Neutrophil (primary cell): Measurements from ENCODE around the gene USHBP1.

Experiments
- H3K27ac ChIP-seq: fragments of 200-600 bp; sonication (generic); 2 replicates; pipeline ENCODE4 v1.5.1; 2016; ENCODE audit warnings: mild to moderate bottlenecking, moderate library complexity
- H3K27me3 ChIP-seq: fragments of 200-600 bp; sonication (generic); 2 replicates; pipeline ENCODE4 v1.6.0; 2016; ENCODE audit warnings: mild to moderate bottlenecking
- H3K36me3 ChIP-seq: fragments of 200-600 bp; sonication (generic); 2 replicates; pipeline ENCODE4 v1.5.1; 2017
- H3K4me1 ChIP-seq, 2 experiments: fragments of 200-600 bp in 1 of 2; sonication (generic) in 1 of 2; 1 replicate in 1 of 2; 2 replicates in 1 of 2; pipeline versions ENCODE4 v1.5.1 to v1.6.1; 2013 to 2016; ENCODE audit warnings: low read depth in 1 of 2, low read length in 1 of 2, mild to moderate bottlenecking in 1 of 2, moderate library complexity in 1 of 2; ENCODE audit not compliant: control insufficient read depth in 1 of 2, insufficient read depth in 1 of 2
- H3K4me3 ChIP-seq, 2 experiments: fragments of 200-600 bp in 1 of 2; sonication (generic) in 1 of 2; 1 replicate in 1 of 2; 2 replicates in 1 of 2; pipeline ENCODE4 v1.5.1; 2013 to 2016; ENCODE audit warnings: low read depth in 1 of 2, low read length in 1 of 2, mild to moderate bottlenecking in 1 of 2, moderate library complexity in 1 of 2
- H3K9me3 ChIP-seq: fragments of 200-600 bp; sonication (generic); 2 replicates; pipeline ENCODE4 v1.5.1; 2016
- TF ChIP-seq, protein P1 (sequence below): fragments of 200-600 bp; sonication (generic); IDR thresholded peaks from 2 replicates; pipeline ENCODE4 v1.5.1; 2016; ENCODE audit warnings: antibody characterized with exemption

USHBP1 gene

DNA sequence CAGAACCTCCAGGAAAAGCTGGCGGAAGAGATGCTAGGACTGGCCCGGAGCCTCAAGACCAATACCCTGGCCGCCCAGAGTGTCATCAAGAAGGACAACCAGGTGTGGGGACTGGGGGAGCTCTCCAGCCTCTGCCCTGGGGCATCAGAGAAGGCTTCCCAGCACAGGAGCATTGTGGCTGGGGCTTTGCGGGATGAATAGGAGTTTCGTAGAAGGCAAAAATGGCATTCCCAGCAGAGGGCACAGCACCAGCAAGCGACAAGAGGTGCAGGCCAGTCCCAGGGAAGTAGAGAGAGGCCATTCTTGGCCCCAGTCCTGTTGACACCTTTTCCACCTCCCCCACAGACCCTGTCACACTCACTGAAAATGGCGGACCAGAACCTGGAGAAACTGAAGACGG, 45.3 kb downstream of the USHBP1 start:
- Histone ChIP-seq H3K27me3 (no peaks in the 10 kb centered on the region), H3K36me3 (peaks cover 3% of the 10 kb centered on the region), H3K4me3 (no peak overlapping the region), H3K4me1 (peaks cover 16% of the 10 kb centered on the region in 2 experiments), H3K27ac (no peak overlapping the region), H3K9me3 (no peaks in the 10 kb centered on the region)
- TF ChIP-seq, protein P1, sequence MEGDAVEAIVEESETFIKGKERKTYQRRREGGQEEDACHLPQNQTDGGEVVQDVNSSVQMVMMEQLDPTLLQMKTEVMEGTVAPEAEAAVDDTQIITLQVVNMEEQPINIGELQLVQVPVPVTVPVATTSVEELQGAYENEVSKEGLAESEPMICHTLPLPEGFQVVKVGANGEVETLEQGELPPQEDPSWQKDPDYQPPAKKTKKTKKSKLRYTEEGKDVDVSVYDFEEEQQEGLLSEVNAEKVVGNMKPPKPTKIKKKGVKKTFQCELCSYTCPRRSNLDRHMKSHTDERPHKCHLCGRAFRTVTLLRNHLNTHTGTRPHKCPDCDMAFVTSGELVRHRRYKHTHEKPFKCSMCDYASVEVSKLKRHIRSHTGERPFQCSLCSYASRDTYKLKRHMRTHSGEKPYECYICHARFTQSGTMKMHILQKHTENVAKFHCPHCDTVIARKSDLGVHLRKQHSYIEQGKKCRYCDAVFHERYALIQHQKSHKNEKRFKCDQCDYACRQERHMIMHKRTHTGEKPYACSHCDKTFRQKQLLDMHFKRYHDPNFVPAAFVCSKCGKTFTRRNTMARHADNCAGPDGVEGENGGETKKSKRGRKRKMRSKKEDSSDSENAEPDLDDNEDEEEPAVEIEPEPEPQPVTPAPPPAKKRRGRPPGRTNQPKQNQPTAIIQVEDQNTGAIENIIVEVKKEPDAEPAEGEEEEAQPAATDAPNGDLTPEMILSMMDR = no peak

DNA sequence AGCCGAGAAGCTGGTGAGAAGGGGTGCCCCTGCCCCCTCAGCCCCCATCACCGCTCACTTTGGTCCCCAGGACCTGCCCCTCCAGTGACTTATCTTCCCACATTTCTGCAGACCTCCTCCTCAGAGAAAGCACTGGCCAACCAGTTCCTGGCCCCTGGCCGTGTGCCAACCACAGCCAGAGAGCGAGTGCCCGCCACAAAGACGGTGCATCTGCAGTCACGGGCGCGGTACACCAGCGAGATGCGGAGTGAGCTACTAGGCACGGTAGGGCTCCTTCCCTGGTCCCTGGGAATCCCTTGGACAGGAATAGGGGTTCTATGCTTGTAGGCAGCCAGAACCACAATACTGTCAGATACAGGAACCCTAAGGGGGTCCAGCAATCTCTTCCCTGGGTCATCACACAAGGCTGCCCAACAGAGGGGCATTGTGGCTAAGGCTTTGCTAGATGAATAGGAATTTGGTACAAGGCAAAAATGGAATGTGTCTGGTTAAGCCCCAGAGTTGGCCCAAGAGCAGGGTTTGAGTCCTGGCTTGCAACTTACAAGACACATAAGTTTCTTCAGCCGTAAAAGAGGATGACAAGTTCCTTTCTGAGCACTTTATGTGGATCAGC, 48.4 kb downstream of the USHBP1 start:
- no peaks in the 10 kb centered on the region for H3K27me3 ChIP-seq
- peak overlapping the region; percentile 94 for H3K27ac ChIP-seq
- TF ChIP-seq, protein P1 = no peak
- peaks cover 30% of the 10 kb centered on the region for H3K36me3 ChIP-seq
- H3K9me3 ChIP-seq = no peaks in the 10 kb centered on the region
- peaks cover 12 to 13% of the 10 kb centered on the region in 2 experiments for H3K4me1 ChIP-seq
- H3K4me3 ChIP-seq = peak overlapping the region in 1 of 2 experiments; percentile 68

DNA sequence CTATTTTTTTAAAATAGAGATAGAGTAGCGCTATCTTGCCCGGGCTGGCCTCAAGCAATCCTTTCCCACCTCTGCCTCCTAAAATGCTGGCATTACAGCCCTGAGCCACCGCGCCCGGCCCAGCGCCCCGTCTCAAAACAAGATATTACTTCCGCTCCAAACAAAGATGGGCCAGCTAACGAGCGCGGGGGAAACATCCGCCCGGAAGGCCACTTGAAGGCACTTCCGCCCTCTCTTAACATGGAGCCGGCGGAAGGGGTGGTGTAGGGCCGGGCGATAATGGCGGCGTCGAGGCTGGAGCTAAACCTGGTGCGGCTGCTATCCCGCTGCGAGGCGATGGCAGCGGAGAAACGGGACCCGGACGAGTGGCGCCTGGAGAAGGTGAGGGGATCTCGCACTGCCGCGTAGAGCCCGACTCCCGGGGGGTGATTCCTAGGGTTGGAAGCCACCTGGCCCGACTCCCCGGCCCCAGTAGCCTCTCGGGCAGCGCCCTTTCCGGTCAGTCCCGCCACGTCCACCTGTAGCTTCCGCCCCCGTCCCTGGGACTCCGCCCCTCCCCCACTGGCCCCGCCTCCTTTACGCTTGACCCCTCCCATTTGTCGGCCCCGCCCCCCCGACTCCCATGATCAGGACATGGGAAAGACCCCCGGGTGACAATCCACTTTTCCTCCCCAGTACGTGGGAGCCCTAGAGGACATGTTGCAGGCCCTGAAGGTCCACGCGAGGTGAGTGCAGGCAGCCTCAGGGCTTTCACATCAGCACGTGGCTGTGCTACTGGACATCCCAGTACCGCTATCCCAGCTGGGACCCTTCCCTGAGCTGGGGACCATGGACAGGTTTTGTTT, 49.2 kb downstream of the USHBP1 start, which contains the start of gene USE1:
Gene USE1 (plus strand): TSS at position 231 of the 845 bp plus-strand sequence. CDS start 49 bp downstream, at position 280.
- Histone ChIP-seq H3K27ac (peak within 1 kb of the TSS; percentile 94), H3K4me1 (peaks cover 12 to 13% of the 10 kb centered on the region in 2 experiments), H3K9me3 (no peaks in the 10 kb centered on the region), H3K4me3 (peak within 1 kb of the TSS; percentile 68 to 82), H3K27me3 (no peaks in the 10 kb centered on the region), H3K36me3 (peaks cover 38% of the 10 kb centered on the region)
- TF ChIP-seq, protein P1 = peak; percentile 50

DNA sequence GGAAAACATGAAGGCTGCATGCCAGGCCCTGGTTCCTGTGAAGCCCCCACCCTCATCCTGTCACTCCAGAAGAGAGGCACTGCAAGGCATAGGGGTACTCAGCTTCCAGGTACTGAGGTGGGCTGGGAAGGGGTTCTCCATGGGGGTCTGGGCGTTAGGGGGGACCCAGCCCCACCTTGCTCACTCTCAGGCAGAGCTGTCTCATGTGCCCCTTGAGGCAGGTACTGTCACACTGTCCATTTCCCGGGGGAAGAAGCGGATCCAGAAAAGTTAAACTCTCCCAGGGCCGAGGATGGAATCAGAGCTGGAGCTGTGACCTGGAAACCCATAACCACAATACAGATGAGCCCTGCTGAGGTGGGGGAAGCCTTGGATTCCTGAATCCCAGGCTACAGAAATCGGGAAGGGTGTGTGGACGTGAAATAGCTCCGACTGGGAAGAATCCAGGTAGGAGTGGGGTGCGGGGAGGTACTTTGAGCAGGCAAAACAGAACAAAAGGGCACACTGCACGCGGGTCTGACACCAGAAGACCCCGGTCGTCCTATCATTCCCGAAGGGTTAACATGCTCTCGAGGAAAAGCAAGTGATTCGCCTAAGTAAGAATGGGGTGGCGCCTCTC, 49.9 kb downstream of the USHBP1 start:
- Histone ChIP-seq H3K4me3 (peak overlapping the region; percentile 68 to 82), H3K27me3 (no peaks in the 10 kb centered on the region), H3K36me3 (peaks cover 46% of the 10 kb centered on the region), H3K4me1 (peaks cover 12 to 13% of the 10 kb centered on the region in 2 experiments), H3K27ac (peak overlapping the region; percentile 94), H3K9me3 (no peaks in the 10 kb centered on the region)
- TF ChIP-seq, protein P1 = no peak

DNA sequence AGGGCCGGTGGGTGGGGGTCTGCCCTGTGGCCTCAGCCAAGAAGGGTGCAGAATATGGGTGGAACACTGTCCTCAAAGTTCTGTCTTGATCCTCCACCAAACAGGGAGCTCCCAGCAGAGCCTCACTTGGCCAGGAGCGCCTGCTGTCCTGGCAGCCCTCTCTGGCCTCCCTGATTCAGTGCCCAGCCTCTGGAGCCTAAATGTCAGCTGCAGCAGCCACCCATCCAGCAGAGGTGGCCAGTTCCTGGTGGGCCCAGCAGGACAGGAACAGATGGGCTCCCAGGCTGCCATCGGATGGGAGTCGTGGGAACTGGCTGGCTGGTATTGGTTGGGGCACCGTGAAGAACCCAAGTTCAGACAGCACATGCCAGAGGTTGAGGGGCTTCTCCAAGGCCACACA, 51.2 kb downstream of the USHBP1 start:
- no peaks in the 10 kb centered on the region for H3K27me3 ChIP-seq
- TF ChIP-seq, protein P1 = no peak
- no peak overlapping the region for H3K4me3 ChIP-seq
- peak overlapping the region; percentile 59 for H3K27ac ChIP-seq
- H3K4me1 ChIP-seq = peaks cover 12 to 13% of the 10 kb centered on the region in 2 experiments
- no peaks in the 10 kb centered on the region for H3K9me3 ChIP-seq
- H3K36me3 ChIP-seq = peaks cover 55% of the 10 kb centered on the region
